ENCODE data around the gene AHCY. TPM values are rescaled to one million over a fixed set of nuclear protein-coding genes. Genes with fewer than 3 reads are reported as not detected.

Gene AHCY
- polyA plus RNA-seq, 1 donor from 2014 or later = 37.1 TPM

- no peak overlapping the region for H2AFZ ChIP-seq (ENCODE audit: low read depth, low read length)
- no peaks in the 10 kb centered on the region for H3K9me2 ChIP-seq (ENCODE audit: insufficient read depth, low read length)
- H3F3A ChIP-seq (ENCODE audit: insufficient read depth, low read length, poor library complexity, severe bottlenecking) = no peaks in the 10 kb centered on the region
- no peak overlapping the region for H3K4me3 ChIP-seq (ENCODE audit: low read length)
- no peak overlapping the region for H3K27ac ChIP-seq (ENCODE audit: low read length)
- no peaks in the 10 kb centered on the region for H3K36me3 ChIP-seq (ENCODE audit: insufficient read depth, low read length)
- H3K9ac ChIP-seq (ENCODE audit: low read length) = no peak overlapping the region
- no peaks in the 10 kb centered on the region for H3K9me3 ChIP-seq (ENCODE audit: low read length)
- TF ChIP-seq EZH2 (IDR thresholded peaks at IDR 0.05; ENCODE audit: borderline replicate concordance, insufficient read depth, low read length, poor library complexity, severe bottlenecking) = no peak
- TF ChIP-seq SMC3 (conservative IDR thresholded peaks at IDR 0.05; ENCODE audit: poor library complexity) = no peak
- no peak for TF ChIP-seq POLR2AphosphoS5 (IDR thresholded peaks at IDR 0.05)
- no peak for TF ChIP-seq TAF1 (IDR thresholded peaks at IDR 0.05; ENCODE audit: low read depth)
- no peak for TF ChIP-seq CTCF (IDR thresholded peaks at IDR 0.05; ENCODE audit: poor library complexity, severe bottlenecking)
- TF ChIP-seq MXI1 (conservative IDR thresholded peaks at IDR 0.05; ENCODE audit: poor library complexity, severe bottlenecking) = no peak
- TF ChIP-seq EP300 (conservative IDR thresholded peaks at IDR 0.05; ENCODE audit: poor library complexity, severe bottlenecking) = no peak
- TF ChIP-seq RAD21 (conservative IDR thresholded peaks at IDR 0.05) = no peak
- TF ChIP-seq REST (IDR thresholded peaks at IDR 0.05; ENCODE audit: borderline replicate concordance) = no peak
- H3K79me2 ChIP-seq (replicated peaks; ENCODE audit: insufficient read depth, low read length) = no peaks in the 10 kb centered on the region
- H3K27me3 ChIP-seq (ENCODE audit: insufficient read depth, low read depth, low read length) = peaks cover 15% of the 10 kb centered on the region
- H4K20me1 ChIP-seq (ENCODE audit: insufficient read depth) = no peaks in the 10 kb centered on the region
- H3K4me2 ChIP-seq (ENCODE audit: low read length) = no peak overlapping the region
Measured at GRCh38 chr20:34309691-34310090, 6.5 kb upstream of the AHCY start.

GRCh38 chr20:34305333-34306230, 2.4 kb upstream of the AHCY start:
- H3K9ac ChIP-seq (ENCODE audit: low read length) = no peak overlapping the region
- H3K27ac ChIP-seq (ENCODE audit: low read length) = no peak overlapping the region

More at GRCh38 chr20:34305333-34306230, 2.4 kb upstream of the AHCY start:
- Histone ChIP-seq H3K4me3 (ENCODE audit: low read length) (no peak overlapping the region), H4K20me1 (ENCODE audit: insufficient read depth) (no peaks in the 10 kb centered on the region), H3K9me3 (ENCODE audit: low read length) (no peaks in the 10 kb centered on the region), H3K79me2 (replicated peaks; ENCODE audit: insufficient read depth, low read length) (peaks cover 14% of the 10 kb centered on the region), H3K4me2 (ENCODE audit: low read length) (no peak overlapping the region), H3F3A (ENCODE audit: insufficient read depth, low read length, poor library complexity, severe bottlenecking) (no peaks in the 10 kb centered on the region), H3K36me3 (ENCODE audit: insufficient read depth, low read length) (no peaks in the 10 kb centered on the region), H2AFZ (ENCODE audit: low read depth, low read length) (no peak overlapping the region), H3K9me2 (ENCODE audit: insufficient read depth, low read length) (no peaks in the 10 kb centered on the region), H3K27me3 (ENCODE audit: insufficient read depth, low read depth, low read length) (no peaks in the 10 kb centered on the region)
- TF ChIP-seq EZH2 (IDR thresholded peaks at IDR 0.05; ENCODE audit: borderline replicate concordance, insufficient read depth, low read length, poor library complexity, severe bottlenecking) = no peak
- TF ChIP-seq RAD21 (conservative IDR thresholded peaks at IDR 0.05) = no peak
- TF ChIP-seq EP300 (conservative IDR thresholded peaks at IDR 0.05; ENCODE audit: poor library complexity, severe bottlenecking) = no peak
- no peak for TF ChIP-seq POLR2AphosphoS5 (IDR thresholded peaks at IDR 0.05)
- TF ChIP-seq REST (IDR thresholded peaks at IDR 0.05; ENCODE audit: borderline replicate concordance) = no peak
- no peak for TF ChIP-seq SMC3 (conservative IDR thresholded peaks at IDR 0.05; ENCODE audit: poor library complexity)
- TF ChIP-seq TAF1 (IDR thresholded peaks at IDR 0.05; ENCODE audit: low read depth) = no peak
- no peak for TF ChIP-seq CTCF (IDR thresholded peaks at IDR 0.05; ENCODE audit: poor library complexity, severe bottlenecking)
- TF ChIP-seq MXI1 (conservative IDR thresholded peaks at IDR 0.05; ENCODE audit: poor library complexity, severe bottlenecking) = no peak
